Prostate gland (tissue), 2 donors: ENCODE results near the gene MLX. TPM values are rescaled to one million over a fixed set of nuclear protein-coding genes. Genes with fewer than 3 reads are reported as not detected.
"Not testable (repeated sequence)": the region's sequence is repeated elsewhere in the genome, so short reads cannot be mapped to it uniquely, and the experiment has no call there.

Experiments used
- DNase-seq: peaks from one replicate; pipeline ENCODE4 v3.0.0-alpha.2; 2019; ENCODE audit warnings: low spot score
- H3K27ac ChIP-seq, 2 donors: fragments of 200-600 bp; sonication (generic); 2 replicates each; pipeline ENCODE4 v1.5.1; 2017 to 2019
- H3K27me3 ChIP-seq: fragments of 200-600 bp; sonication (generic); replicated peaks from 2 replicates; pipeline ENCODE4 v1.5.1; 2019; ENCODE audit not compliant: insufficient read depth
- H3K36me3 ChIP-seq, 2 donors: fragments of 200-600 bp; sonication (generic); 1 replicate in 1 of 2; 2 replicates in 1 of 2; pipeline versions ENCODE4 v1.5.1 to v1.8.1; 2017 to 2019
- H3K4me1 ChIP-seq: fragments of 200-600 bp; sonication (generic); replicated peaks from 2 replicates; pipeline ENCODE4 v1.5.1; 2019
- H3K4me3 ChIP-seq, 2 donors: fragments of 200-600 bp; sonication (generic); 2 replicates each; pipeline ENCODE4 v1.5.1; 2017 to 2019
- H3K9me3 ChIP-seq: fragments of 200-600 bp; sonication (generic); 2 replicates; pipeline ENCODE4 v1.5.1; 2017
- CTCF ChIP-seq, 4 experiments: fragments of 200-600 bp in 2 of 4; fragments of 450-650 bp in 2 of 4; sonication (generic) in 2 of 4; IDR thresholded peaks; 1 replicate in 3 of 4; 2 replicates in 1 of 4; pipeline ENCODE4 v1.5.1; 2016 to 2019; ENCODE audit warnings: antibody characterized with exemption in 4 of 4, mild to moderate bottlenecking in 2 of 4, moderate library complexity in 2 of 4
- POLR2A ChIP-seq: fragments of 450-650 bp; IDR thresholded peaks from one replicate; pipeline ENCODE4 v1.6.1; 2016; ENCODE audit warnings: antibody characterized with exemption, mild to moderate bottlenecking
- POLR2AphosphoS5 ChIP-seq: sonication (generic); formaldehyde crosslinking; IDR thresholded peaks from one replicate; pipeline ENCODE4 v1.6.1; 2017; ENCODE audit warnings: antibody characterized with exemption
- WGBS: methylation state at CpG from one replicate; pipeline ENCODE4 v1.1.5; 2018; 5-methylcytosine and 5-hydroxymethylcytosine counted together
- intact Hi-C: fragments of 100-400 bp; cut with DNase I; formaldehyde crosslinking; loops from one replicate; pipeline ENCODE4 v1.14.2; 2022
- total RNA-seq, 2 donors: library from RNA; depleted of rRNA; stranded (reverse); fragments of >200 nt; gene quantifications; one replicate each; pipeline ENCODE4 v1.1.0, GENCODE V29; 2016

Gene MLX
- total RNA-seq, 2 donors from 2014 or later: 28.1 to 52.3 TPM

GRCh38 chr17:42538482-42538881 lies 28.4 kb upstream of the MLX start:
- no peak overlapping the region for H3K4me3 ChIP-seq
- H3K4me1 ChIP-seq: peaks cover 8% of the 10 kb centered on the region
- intact Hi-C loops: no loop called here
- H3K9me3 ChIP-seq: no peaks in the 10 kb centered on the region
- DNase-seq: no peak
- WGBS: 95% methylated on average over 14 of the region's 14 CpGs
- no peaks in the 10 kb centered on the region for H3K36me3 ChIP-seq
- TF ChIP-seq CTCF (IDR thresholded peaks at IDR 0.05) (no peak), POLR2A (no peak), POLR2AphosphoS5 (no peak)
- no peak overlapping the region for H3K27ac ChIP-seq
- no peaks in the 10 kb centered on the region for H3K27me3 ChIP-seq

- H3K36me3 ChIP-seq, H3K9me3 ChIP-seq, H3K4me1 ChIP-seq, H3K27ac ChIP-seq, H3K27me3 ChIP-seq, intact Hi-C loops, DNase-seq, H3K4me3 ChIP-seq: not testable (repeated sequence)
- WGBS: 95% methylated on average over 4 of the region's 4 CpGs
These were observed 26.3 kb upstream of the MLX start for GRCh38 chr17:42540558-42540957.

GRCh38 chr17:42541041-42541833 lies 25.7 kb upstream of the MLX start:
- H3K27me3 ChIP-seq: no peaks in the 10 kb centered on the region
- H3K4me3 ChIP-seq: no peak overlapping the region
- no peaks in the 10 kb centered on the region for H3K36me3 ChIP-seq
- H3K4me1 ChIP-seq: peaks cover 8% of the 10 kb centered on the region
- no peak for DNase-seq
- intact Hi-C loops: no loop called here
- H3K27ac ChIP-seq: no peak overlapping the region
- 71% methylated on average over 15 of the region's 17 CpGs for WGBS
- no peaks in the 10 kb centered on the region for H3K9me3 ChIP-seq
- no peak for TF ChIP-seq CTCF (IDR thresholded peaks at IDR 0.05)
- no peak for TF ChIP-seq POLR2AphosphoS5
- no peak for TF ChIP-seq POLR2A

- H3K4me1 ChIP-seq: no peaks in the 10 kb centered on the region
- TF ChIP-seq POLR2AphosphoS5: no peak
- TF ChIP-seq POLR2A: no peak
- TF ChIP-seq CTCF (IDR thresholded peaks at IDR 0.05): no peak
- no peaks in the 10 kb centered on the region for H3K9me3 ChIP-seq
- no peaks in the 10 kb centered on the region for H3K27me3 ChIP-seq
- intact Hi-C loops: no loop called here
- no peak for DNase-seq
- WGBS: 89% methylated on average over 39 of the region's 39 CpGs
- no peak overlapping the region for H3K27ac ChIP-seq
- H3K36me3 ChIP-seq: no peaks in the 10 kb centered on the region
- no peak overlapping the region for H3K4me3 ChIP-seq
These were observed 23.5 kb upstream of the MLX start for GRCh38 chr17:42543190-42544079.

- intact Hi-C loops: no loop called here
- H3K27ac ChIP-seq: no peak overlapping the region
- 78% methylated on average over 8 of the region's 8 CpGs for WGBS
- TF ChIP-seq POLR2AphosphoS5: no peak
- TF ChIP-seq POLR2A: no peak
- no peak for TF ChIP-seq CTCF (IDR thresholded peaks at IDR 0.05)
- no peaks in the 10 kb centered on the region for H3K27me3 ChIP-seq
- H3K4me3 ChIP-seq: no peak overlapping the region
- no peak for DNase-seq
- no peaks in the 10 kb centered on the region for H3K36me3 ChIP-seq
- no peaks in the 10 kb centered on the region for H3K9me3 ChIP-seq
- no peaks in the 10 kb centered on the region for H3K4me1 ChIP-seq
These were observed 22.0 kb upstream of the MLX start for GRCh38 chr17:42544874-42545283.

- WGBS: 88% methylated on average over 9 of the region's 9 CpGs
- intact Hi-C loops, DNase-seq, H3K4me3 ChIP-seq, H3K4me1 ChIP-seq, H3K9me3 ChIP-seq, H3K27ac ChIP-seq, H3K27me3 ChIP-seq, H3K36me3 ChIP-seq: not testable (repeated sequence)
These were observed 21.0 kb upstream of the MLX start for GRCh38 chr17:42545755-42546505.
